Measurements from ENCODE around the gene DDIT4.
A peak's percentile ranks its signal among the peaks of the same experiment; 100 is the strongest.

- TF ChIP-seq CTCF (IDR thresholded peaks at IDR 0.05) (no peak), POLR2A (IDR thresholded peaks at IDR 0.05; ENCODE audit: low read depth) (peak; percentile 84)
Measured at GRCh38 chr10:72297805-72298591, 24.3 kb downstream of the DDIT4 start.
